ENCODE measurements around the gene NRP2.

- TF ChIP-seq CTCF (IDR thresholded peaks at IDR 0.05 in 2 of 3, conservative IDR thresholded peaks at IDR 0.05 in 1 of 3; ENCODE audit: borderline replicate concordance in 1 of 3, insufficient read depth in 1 of 3, low read depth in 2 of 3, low read length in 2 of 3) (no peak), ATF3 (IDR thresholded peaks at IDR 0.05) (no peak), ELF1 (IDR thresholded peaks at IDR 0.05; ENCODE audit: borderline replicate concordance, low read depth) (no peak), ZFX (IDR thresholded peaks at IDR 0.05) (no peak), CEBPB (IDR thresholded peaks at IDR 0.05; ENCODE audit: low read depth) (no peak), POLR2A (IDR thresholded peaks at IDR 0.05; ENCODE audit: borderline replicate concordance, extremely low read depth, insufficient read depth, insufficient read length) (no peak), SIN3A (IDR thresholded peaks at IDR 0.05; ENCODE audit: low read depth) (0 out of 2 replicates have a peak, but pooled peaks have one; percentile 38), CBX3 (IDR thresholded peaks at IDR 0.05; ENCODE audit: low read depth) (no peak)
These were observed at the start of gene NRP2 for GRCh38 chr2:205682239-205682970.

Data from HCT116 (cell line).